SK-N-SH treated with all-trans-retinoic acid at 6 μM for 48 hours (cell line): Measurements from ENCODE around the gene RGR.

Experiments
- ATAC-seq: fragments of 200-7000 bp; cut with Tn5 transposase; 3 replicates; pipeline ENCODE4 v1.9.1; 2020; ENCODE audit warnings: mild to moderate bottlenecking, moderate library complexity
- ARNTL ChIP-seq: fragments of 450-650 bp; formaldehyde crosslinking; IDR thresholded peaks from 2 replicates; pipeline ENCODE4 v1.5.0; 2020; ENCODE audit warnings: low read depth, mild to moderate bottlenecking, moderate library complexity, borderline replicate concordance
- BACH2 ChIP-seq: fragments of 250-450 bp; sonication (Bioruptor Pico); IDR thresholded peaks from 2 replicates; pipeline ENCODE4 v1.9.0; 2021; ENCODE audit warnings: mild to moderate bottlenecking, borderline replicate concordance
- CSDC2 ChIP-seq: fragments of 250-450 bp; sonication (Bioruptor Pico); IDR thresholded peaks from 2 replicates; pipeline ENCODE4 v1.5.0; 2020; ENCODE audit warnings: mild to moderate bottlenecking, moderate library complexity
- CSRNP3 ChIP-seq: fragments of 250-450 bp; sonication (Bioruptor Pico); IDR thresholded peaks from 2 replicates; pipeline ENCODE4 v1.5.1; 2021; ENCODE audit warnings: mild to moderate bottlenecking, moderate library complexity
- ESRRG ChIP-seq: fragments of 250-450 bp; sonication (Bioruptor Pico); IDR thresholded peaks from 2 replicates; pipeline ENCODE4 v1.6.1; 2021; ENCODE audit warnings: mild to moderate bottlenecking
- GLIS3 ChIP-seq: fragments of 250-450 bp; sonication (Bioruptor Pico); IDR thresholded peaks from 2 replicates; pipeline ENCODE4 v1.5.0; 2020; ENCODE audit warnings: mild to moderate bottlenecking, moderate library complexity
- ISL1 ChIP-seq: fragments of 250-450 bp; sonication (Bioruptor Pico); IDR thresholded peaks from 2 replicates; pipeline ENCODE4 v2.1.2; 2022; ENCODE audit warnings: mild to moderate bottlenecking, moderate library complexity
- OSR1 ChIP-seq: fragments of 250-450 bp; sonication (Bioruptor Pico); IDR thresholded peaks from 2 replicates; pipeline ENCODE4 v1.8.0; 2022; ENCODE audit warnings: moderate library complexity, mild to moderate bottlenecking, inconsistent platforms
- PATZ1 ChIP-seq: fragments of 250-450 bp; sonication (Bioruptor Pico); IDR thresholded peaks from 2 replicates; pipeline ENCODE4 v1.8.0; 2020; ENCODE audit warnings: mild to moderate bottlenecking, moderate library complexity, borderline replicate concordance
- PPARA ChIP-seq: fragments of 250-450 bp; sonication (Bioruptor Pico); IDR thresholded peaks from 2 replicates; pipeline ENCODE4 v1.5.0; 2020; ENCODE audit warnings: mild to moderate bottlenecking, borderline replicate concordance
- SNAI2 ChIP-seq: fragments of 250-450 bp; sonication (Bioruptor Pico); IDR thresholded peaks from 2 replicates; pipeline ENCODE4 v1.5.0; 2020; ENCODE audit warnings: mild to moderate bottlenecking, moderate library complexity
- TCF4 ChIP-seq: fragments of 250-450 bp; sonication (Bioruptor Pico); IDR thresholded peaks from 2 replicates; pipeline ENCODE4 v1.8.0; 2021; ENCODE audit warnings: mild to moderate bottlenecking, moderate library complexity, borderline replicate concordance
- TOX ChIP-seq: fragments of 250-450 bp; sonication (Bioruptor Pico); IDR thresholded peaks from 2 replicates; pipeline ENCODE4 v1.8.0; 2021; ENCODE audit warnings: mild to moderate bottlenecking, moderate library complexity, borderline replicate concordance
- TSHZ2 ChIP-seq: fragments of 250-450 bp; sonication (Bioruptor Pico); IDR thresholded peaks from 2 replicates; pipeline ENCODE4 v1.5.0; 2020; ENCODE audit warnings: mild to moderate bottlenecking, moderate library complexity
- ZC3H10 ChIP-seq: fragments of 250-450 bp; sonication (Bioruptor Pico); IDR thresholded peaks from 2 replicates; pipeline ENCODE4 v1.5.1; 2021; ENCODE audit warnings: mild to moderate bottlenecking, moderate library complexity
- ZFP3 ChIP-seq: fragments of 250-450 bp; sonication (Bioruptor Pico); IDR thresholded peaks from 2 replicates; pipeline ENCODE4 v1.5.0; 2020; ENCODE audit warnings: mild to moderate bottlenecking, moderate library complexity
- ZFP30 ChIP-seq: fragments of 450-650 bp; formaldehyde crosslinking; IDR thresholded peaks from 2 replicates; pipeline ENCODE4 v1.5.0; 2022; ENCODE audit warnings: mild to moderate bottlenecking, moderate library complexity
- ZNF565 ChIP-seq: fragments of 450-650 bp; formaldehyde crosslinking; conservative IDR thresholded peaks from 2 replicates; pipeline ENCODE4 v1.5.0; 2020; ENCODE audit warnings: low read depth, mild to moderate bottlenecking, moderate library complexity
- ZNF70 ChIP-seq: fragments of 450-650 bp; formaldehyde crosslinking; IDR thresholded peaks from 2 replicates; pipeline ENCODE4 v1.5.0; 2020; ENCODE audit warnings: mild to moderate bottlenecking, moderate library complexity
- TF ChIP-seq, protein P1 (sequence below): fragments of 250-450 bp; sonication (Bioruptor Pico); IDR thresholded peaks from 2 replicates; pipeline ENCODE4 v1.8.0; 2021; ENCODE audit warnings: low read depth, mild to moderate bottlenecking, moderate library complexity, borderline replicate concordance

The RGR gene

GRCh38 chr10:84258034-84258695 lies 13.3 kb downstream of the RGR start (continued):
- TF ChIP-seq ZNF70 (CRISPR knock-in tag) (no peak), CSRNP3 (no peak), CSDC2 (CRISPR knock-in tag) (no peak)

DNA sequence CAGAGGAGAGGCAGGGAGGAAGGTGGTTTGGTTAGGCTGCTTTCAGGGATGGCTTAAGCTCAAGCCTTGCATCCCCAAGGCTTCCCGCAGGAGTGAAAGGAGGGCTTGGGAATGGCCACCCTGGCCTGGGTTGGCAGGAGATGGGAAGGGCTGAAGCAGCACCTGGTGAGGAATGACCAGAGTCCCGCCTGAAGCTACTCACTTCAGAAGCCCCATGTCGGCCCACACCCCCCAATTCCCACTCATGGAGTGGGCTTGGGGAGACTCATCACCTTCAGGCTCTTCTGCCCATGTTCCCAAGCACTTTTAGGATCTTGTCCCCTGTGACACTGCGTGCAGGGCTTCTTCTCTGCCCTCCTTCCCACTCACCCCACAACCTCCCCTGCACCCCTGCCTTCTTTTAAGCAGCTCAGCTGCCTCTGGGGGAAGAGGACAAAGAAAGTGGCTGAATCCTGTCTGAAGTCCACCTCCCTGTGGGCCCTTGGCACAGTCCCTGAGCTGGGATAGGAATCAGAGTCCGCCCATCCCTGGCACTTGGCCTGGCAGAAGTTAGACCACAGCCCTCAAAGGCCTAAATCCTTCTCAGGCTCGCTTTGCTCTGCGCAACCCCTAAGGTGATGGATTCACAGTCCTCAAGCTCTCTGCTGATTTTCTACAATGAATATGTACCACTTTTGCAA lies 16.5 kb downstream of the RGR start:
- ATAC-seq: no peak
- TF ChIP-seq ISL1 (CRISPR knock-in tag) (no peak), ARNTL (no peak), ZNF70 (CRISPR knock-in tag) (no peak), SNAI2 (CRISPR knock-in tag) (no peak), ZNF565 (CRISPR knock-in tag) (no peak), BACH2 (CRISPR knock-in tag) (no peak), ZFP30 (no peak), TCF4 (CRISPR knock-in tag) (no peak), TOX (CRISPR knock-in tag) (no peak), ZFP3 (CRISPR knock-in tag) (no peak), OSR1 (no peak), ZC3H10 (CRISPR knock-in tag) (no peak), ESRRG (CRISPR knock-in tag) (no peak), PATZ1 (CRISPR knock-in tag) (no peak), CSRNP3 (no peak), PPARA (CRISPR knock-in tag) (no peak), TSHZ2 (CRISPR knock-in tag) (no peak), GLIS3 (CRISPR knock-in tag) (no peak), CSDC2 (CRISPR knock-in tag) (no peak)
- TF ChIP-seq, protein P1, sequence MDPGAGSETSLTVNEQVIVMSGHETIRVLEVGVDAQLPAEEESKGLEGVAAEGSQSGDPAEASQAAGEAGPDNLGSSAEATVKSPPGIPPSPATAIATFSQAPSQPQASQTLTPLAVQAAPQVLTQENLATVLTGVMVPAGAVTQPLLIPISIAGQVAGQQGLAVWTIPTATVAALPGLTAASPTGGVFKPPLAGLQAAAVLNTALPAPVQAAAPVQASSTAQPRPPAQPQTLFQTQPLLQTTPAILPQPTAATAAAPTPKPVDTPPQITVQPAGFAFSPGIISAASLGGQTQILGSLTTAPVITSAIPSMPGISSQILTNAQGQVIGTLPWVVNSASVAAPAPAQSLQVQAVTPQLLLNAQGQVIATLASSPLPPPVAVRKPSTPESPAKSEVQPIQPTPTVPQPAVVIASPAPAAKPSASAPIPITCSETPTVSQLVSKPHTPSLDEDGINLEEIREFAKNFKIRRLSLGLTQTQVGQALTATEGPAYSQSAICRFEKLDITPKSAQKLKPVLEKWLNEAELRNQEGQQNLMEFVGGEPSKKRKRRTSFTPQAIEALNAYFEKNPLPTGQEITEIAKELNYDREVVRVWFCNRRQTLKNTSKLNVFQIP (CRISPR knock-in tag): no peak
